IPS-18c (cell line): ENCODE data around the gene FNBP1.

Experiments
- H3K4me3 ChIP-seq: 2 replicates; pipeline ENCODE4 v1.7.0; 2013; ENCODE audit warnings: low read depth, mild to moderate bottlenecking, low read length, moderate library complexity; ENCODE audit not compliant: insufficient read depth
- H3K9me3 ChIP-seq: one replicate; pipeline ENCODE4 v1.6.1; 2013; ENCODE audit warnings: mild to moderate bottlenecking, low read length, moderate library complexity; ENCODE audit not compliant: control insufficient read depth, insufficient read depth

FNBP1 gene

DNA sequence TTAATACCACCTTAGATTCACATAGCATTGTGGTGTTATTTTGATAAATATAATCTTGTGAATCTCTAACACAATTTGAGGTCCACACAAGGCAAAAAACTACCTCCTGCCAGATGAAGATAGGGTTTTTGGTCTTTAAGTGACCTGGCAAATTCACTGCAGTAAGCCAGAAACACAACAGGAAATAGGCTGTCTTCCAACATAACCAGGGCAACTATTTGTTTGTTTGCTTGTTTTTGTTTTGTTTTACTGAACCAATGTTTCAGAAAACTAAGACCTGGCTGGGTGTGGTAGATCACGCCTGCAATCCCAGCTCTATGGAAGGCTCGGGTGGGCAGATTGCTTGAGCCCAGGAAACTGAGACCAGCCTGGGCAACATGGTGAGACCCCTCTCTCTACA is 112.2 kb downstream of the FNBP1 start:
- Histone ChIP-seq H3K4me3 (no peak overlapping the region), H3K9me3 (no peaks in the 10 kb centered on the region)

DNA sequence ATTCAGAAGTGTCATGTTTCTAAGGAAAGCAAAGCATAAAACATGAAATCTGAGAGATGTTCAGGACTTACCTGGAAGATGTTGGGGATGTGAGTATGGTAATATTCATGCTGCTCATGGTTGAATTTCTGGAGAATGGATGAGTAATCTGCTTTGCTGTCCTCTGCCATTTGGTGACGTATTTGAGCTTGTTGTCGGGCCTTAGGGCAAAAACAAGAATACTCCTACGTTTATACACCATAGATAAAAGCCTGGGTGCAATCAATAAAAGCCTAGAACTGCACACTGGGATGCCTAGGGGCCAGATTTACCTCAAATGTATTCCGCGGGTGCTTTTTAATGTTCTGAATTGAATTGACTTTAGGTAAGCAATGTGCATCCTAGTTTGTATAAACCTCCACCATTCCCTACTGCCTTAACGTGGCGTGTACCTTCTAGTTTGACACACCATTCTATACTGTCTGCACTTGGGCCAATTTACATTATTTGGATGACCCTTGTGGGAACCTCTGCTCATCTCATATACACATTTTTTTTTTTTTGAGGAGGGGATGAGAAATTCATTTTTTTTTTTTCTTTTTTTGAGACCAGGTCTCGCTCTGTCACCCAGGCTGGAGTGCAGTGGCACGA is 113.4 kb downstream of the FNBP1 start:
- no peaks in the 10 kb centered on the region for H3K9me3 ChIP-seq

DNA sequence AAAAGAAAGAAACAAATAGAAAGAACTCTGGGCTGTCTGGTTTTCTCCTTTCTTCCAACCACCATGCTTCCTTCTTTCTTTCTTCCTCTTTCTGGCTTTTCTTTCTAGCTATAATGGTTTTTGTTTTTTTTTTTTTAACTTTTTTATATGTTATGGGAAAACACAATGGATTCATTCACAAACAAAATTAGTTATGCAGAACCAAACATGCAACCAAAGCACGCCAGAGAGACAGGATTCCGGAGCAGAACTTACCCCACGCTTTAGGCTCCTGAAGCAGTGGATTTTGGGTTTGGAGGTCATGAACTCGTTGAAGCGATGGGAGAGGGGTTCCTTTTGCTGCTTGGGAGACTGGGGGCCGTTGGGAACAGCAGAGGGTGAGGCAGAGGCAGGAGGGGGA is 119.4 kb downstream of the FNBP1 start:
- Histone ChIP-seq H3K4me3 (no peak overlapping the region), H3K9me3 (no peaks in the 10 kb centered on the region)

More for the DNA sequence above, 113.4 kb downstream of the FNBP1 start:
- no peak overlapping the region for H3K4me3 ChIP-seq

DNA sequence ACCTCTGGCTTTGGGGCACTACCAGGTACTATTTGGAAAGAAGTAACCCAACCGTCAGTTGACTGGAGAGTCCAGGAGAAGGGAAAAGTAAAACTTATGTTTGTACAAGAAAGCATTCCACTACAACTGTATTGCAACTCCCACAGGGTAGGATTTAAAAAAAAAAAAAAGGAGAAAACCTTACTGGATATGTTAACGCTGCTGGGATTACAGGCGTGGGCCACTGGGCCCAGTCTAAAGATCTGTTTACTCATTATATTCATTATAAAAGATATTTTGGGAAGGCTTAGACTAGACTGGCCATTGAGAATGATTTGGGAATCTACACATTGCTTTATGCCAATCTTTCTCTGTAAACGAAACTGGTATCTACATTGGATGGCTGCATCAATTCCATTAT is 121.1 kb downstream of the FNBP1 start:
- no peaks in the 10 kb centered on the region for H3K9me3 ChIP-seq
- H3K4me3 ChIP-seq: no peak overlapping the region

DNA sequence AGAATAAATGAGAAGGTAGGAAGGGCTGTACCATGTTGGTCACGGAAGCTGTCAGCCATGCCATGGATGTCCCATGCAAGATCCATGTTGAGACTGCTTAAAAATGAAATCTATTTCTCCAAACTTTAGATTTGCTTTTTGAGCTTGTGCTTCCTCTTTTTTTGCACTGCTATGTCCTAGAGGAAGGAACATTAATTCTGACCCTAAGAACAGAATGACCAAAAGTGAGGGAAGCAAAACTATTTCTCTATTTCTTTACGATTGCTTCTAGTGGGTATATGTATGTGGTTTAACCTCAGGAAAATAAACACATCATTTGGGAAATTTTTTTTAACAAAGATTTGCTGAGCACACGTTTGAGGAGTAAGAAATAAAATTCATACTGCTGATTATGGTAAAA is 123.1 kb downstream of the FNBP1 start:
- no peak overlapping the region for H3K4me3 ChIP-seq
- no peaks in the 10 kb centered on the region for H3K9me3 ChIP-seq

DNA sequence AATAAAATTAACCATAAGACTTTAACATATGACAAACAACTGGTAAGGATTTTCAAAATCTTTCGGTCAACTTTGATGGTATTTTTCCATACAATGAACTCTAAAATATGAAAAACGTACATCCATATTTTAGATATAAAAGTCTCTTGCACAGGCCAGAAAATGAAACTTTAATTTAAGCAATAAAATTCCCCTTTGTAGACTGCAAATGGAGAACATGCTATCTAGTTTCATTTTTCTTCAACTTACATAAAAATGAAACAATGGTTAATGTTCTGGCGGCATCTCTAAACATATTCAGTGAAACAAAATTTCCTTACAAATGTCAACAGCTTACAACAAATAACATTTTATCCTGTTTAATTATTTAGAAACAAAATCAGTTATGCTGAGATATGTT is 123.7 kb downstream of the FNBP1 start:
- no peak overlapping the region for H3K4me3 ChIP-seq
- H3K9me3 ChIP-seq: no peaks in the 10 kb centered on the region

DNA sequence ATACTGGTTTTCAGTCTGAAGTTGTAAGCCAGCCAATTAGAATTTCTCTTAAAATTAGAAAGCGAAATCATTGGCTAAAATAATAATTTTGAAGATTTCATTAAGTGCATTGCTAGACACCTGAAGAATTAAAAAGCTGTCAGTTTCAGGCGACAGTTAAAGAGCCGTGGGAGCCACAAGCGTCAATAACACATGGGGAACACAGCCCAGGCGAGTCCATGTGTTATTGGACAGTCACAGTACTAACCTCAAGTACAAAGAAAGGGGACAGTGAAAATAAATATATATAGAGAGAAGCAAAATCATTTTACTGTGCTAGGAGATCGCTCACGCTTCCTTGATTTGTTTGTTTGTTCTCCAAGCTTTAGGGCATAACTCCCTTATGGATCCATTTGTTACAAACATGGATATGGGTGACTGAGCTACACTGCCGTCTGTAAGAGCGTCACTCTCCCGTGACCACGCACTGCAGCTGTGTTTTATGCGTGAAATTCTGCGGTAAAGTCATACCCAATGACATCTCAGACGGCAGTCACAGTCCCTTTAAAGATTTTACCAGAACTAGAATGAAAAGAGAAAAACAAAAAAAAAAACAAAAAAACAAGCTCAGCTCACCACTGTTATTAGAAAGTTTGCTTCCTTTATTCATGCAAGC is 124.6 kb downstream of the FNBP1 start:
- no peaks in the 10 kb centered on the region for H3K9me3 ChIP-seq
- no peak overlapping the region for H3K4me3 ChIP-seq

DNA sequence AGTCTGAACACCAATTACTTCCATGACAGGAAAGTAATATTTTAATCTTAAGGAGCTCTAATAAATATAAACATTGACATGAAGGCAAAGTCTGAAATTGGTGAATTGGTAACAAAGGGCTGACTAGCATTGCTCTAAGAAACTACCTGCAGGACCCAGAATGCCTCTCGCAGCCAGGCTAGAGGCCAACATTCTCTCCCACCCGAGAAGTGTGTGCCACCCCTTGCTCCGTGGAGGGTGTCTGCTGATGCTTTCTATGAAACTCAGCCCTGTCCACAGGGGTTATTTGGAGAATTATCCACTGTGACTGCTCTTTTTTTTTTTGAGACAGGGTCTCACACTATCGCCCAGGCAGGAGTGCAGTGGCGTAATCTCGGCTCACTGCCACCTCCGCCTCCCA is 126.3 kb downstream of the FNBP1 start:
- no peaks in the 10 kb centered on the region for H3K9me3 ChIP-seq
- H3K4me3 ChIP-seq: no peak overlapping the region

DNA sequence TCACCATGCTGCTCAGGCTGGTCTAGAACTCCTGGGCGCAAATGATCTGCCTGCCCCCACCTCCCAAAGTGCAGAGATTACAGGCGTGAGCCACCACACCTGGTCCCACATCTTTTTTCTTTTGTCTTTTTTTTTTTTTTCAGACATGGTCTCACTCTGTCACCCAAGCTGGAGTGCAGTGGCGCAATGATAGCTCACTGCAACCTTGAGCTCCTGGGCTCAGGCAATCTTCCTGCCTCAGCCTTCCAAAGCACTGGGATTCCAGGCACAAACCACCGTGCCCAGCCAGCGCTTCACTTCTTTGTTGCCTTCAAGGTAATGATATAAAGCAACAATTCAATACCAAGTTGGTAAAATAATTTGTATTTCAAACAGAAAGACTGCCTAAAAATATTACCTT is 128.9 kb downstream of the FNBP1 start:
- Histone ChIP-seq H3K4me3 (no peak overlapping the region), H3K9me3 (no peaks in the 10 kb centered on the region)

DNA sequence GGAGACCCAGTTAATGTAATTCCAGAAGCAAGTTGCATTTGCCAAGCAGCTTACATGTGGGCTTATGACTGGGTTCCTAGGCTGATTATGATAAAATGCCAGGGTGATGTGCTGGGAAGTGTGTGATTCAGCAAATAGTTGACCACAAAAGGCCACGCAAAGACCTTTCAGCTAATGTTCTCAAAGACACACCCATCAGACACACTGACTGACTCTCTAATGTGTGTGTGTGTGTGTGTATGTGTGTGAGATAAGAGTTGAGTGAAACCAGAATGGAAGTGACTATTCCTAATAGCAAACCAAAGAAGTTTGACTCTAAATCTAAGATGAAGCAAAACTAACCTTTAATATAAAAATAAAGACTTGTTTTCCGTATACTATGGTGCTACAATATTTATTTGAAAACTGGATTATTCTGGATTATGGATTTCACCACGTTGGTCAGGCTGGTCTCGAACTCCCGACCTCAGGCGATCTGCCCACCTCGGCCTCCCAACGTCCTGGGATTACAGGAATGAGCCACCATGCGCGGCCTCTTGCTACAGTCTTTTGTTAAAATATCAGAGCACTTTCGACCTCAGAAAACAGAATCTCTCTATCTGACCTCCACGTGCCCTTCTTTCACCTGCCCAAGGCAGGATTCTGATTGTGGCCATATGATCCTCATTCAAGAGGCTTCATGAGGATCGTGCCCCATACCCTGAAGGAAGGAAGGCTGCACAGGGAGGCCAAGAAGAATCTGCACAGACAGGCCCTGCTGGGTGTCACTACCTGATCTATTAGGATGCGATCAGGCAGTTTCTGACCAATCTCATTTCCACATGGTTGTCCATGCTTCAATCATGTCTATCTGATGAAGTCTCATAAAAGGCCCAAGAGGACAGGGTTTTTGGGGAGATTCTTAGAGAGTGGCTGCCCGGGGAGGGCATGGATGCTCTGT is 132.1 kb downstream of the FNBP1 start:
- no peak overlapping the region for H3K4me3 ChIP-seq
- H3K9me3 ChIP-seq: no peaks in the 10 kb centered on the region

DNA sequence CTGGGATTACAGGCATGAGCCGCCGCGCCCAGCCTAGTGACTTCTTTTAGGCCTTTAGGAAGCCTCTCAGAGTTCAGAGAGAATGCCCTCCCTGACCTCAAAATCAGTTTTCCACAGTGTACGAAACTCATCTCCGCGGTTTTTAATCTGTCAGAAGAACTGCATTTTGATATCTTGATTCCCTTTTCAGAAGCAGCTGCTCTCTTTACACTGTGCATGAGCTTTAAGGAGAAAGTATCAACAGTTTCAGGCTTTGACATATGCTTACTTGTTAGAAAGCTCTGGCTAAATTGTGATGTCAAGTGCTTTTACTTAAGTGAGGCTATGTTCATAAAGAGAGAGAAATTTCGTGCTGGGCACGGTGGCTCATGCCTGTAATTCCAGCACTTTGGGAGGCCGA is 133.1 kb downstream of the FNBP1 start:
- Histone ChIP-seq H3K4me3 (no peak overlapping the region), H3K9me3 (no peaks in the 10 kb centered on the region)

DNA sequence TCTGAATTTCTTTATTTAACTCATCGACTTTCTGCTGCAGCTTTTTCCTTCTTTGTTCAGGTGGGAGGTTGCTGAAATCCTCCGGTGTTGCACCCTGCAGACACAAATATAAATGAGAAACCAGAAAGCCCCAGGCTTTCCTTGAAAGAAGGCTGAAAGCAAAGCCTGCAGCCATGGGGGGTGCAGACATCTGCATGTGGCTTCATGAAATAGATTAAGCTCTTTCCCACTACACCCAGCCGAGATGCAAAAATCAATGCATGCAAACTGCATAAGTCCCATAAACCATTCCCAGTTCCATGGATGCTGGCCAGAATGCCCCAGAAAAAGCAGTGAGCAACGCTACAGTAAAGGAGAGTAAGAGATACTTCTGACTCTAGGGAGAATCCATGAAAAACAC is 134.1 kb downstream of the FNBP1 start:
- H3K9me3 ChIP-seq: no peaks in the 10 kb centered on the region
- H3K4me3 ChIP-seq: no peak overlapping the region

DNA sequence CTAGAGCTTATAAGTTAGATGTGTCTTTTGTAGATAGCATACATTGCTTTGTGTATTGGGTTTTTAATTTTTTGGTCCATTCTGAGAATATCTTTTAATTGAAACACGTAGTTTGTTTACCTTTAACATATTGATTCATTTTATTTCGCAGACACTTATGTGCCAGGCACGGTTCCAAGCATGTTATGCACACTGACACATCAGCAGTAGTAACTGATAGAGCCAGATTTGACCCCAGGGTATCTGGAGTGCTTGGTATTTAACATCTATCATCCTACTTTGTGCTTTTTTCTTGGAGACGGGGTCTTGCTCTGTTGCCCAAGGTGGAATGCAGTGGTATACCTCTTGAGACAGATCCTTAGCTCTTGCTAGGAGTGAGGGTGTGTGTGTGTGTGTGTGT is 135.8 kb downstream of the FNBP1 start:
- Histone ChIP-seq H3K9me3 (no peaks in the 10 kb centered on the region), H3K4me3 (no peak overlapping the region)

DNA sequence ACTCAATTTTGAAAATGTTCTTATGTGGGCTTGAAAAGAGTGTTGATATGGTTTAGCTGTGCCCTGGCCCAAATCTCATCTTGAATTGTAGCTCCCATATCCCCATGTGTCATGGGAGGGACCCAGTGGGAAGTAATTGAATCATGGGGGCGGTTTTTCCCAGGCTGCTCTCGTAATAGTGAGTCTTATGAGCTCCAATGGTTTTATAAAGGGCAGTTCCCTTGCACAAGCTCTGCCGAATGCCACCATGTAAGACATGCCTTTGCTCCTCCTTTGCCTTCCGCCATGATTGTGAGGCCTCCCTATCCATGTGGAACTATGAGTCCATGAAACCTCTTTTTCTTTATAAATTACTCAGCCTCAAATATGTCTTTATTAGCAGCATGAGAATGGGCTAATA is 136.7 kb downstream of the FNBP1 start:
- Histone ChIP-seq H3K4me3 (no peak overlapping the region), H3K9me3 (no peaks in the 10 kb centered on the region)

DNA sequence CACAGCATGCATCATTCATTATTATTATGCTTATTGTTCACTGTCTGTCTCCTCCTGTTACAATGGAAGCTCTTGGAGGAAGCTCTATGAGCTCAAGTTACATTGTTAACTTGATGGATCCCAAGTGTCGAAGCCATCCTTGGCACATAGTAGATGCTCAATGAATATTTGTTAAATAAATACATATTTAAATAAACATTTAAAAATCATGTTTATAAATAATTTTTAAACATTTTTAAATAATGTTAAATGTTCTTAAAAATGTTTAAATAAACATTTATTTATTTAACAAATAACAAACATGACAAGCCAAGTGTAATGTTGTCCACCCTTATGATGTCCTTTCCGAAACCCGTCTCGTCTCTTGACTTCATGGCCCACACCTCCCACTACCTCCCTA is 138.3 kb downstream of the FNBP1 start:
- no peak overlapping the region for H3K4me3 ChIP-seq

DNA sequence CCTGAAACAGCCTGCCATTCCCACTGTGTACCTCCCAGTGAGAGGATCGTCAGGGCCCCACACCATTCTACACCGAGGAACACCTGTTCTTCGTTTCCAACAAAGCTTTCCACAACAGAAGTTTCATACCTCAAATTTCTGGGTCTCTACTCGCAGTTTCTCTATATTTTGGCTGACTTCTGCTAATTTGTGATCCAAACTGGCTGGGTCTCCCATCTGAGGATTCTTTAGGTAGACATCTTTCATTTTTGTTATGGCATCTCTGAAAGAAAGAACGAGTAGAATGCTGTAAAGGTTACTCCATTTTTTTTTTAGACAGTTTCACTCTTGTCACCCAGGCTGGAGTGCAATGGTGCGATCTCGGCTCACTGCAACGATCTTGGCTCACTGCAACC is 140.3 kb downstream of the FNBP1 start:
- H3K4me3 ChIP-seq: no peak overlapping the region
- H3K9me3 ChIP-seq: no peaks in the 10 kb centered on the region

More for the DNA sequence above, 138.3 kb downstream of the FNBP1 start:
- no peaks in the 10 kb centered on the region for H3K9me3 ChIP-seq

DNA sequence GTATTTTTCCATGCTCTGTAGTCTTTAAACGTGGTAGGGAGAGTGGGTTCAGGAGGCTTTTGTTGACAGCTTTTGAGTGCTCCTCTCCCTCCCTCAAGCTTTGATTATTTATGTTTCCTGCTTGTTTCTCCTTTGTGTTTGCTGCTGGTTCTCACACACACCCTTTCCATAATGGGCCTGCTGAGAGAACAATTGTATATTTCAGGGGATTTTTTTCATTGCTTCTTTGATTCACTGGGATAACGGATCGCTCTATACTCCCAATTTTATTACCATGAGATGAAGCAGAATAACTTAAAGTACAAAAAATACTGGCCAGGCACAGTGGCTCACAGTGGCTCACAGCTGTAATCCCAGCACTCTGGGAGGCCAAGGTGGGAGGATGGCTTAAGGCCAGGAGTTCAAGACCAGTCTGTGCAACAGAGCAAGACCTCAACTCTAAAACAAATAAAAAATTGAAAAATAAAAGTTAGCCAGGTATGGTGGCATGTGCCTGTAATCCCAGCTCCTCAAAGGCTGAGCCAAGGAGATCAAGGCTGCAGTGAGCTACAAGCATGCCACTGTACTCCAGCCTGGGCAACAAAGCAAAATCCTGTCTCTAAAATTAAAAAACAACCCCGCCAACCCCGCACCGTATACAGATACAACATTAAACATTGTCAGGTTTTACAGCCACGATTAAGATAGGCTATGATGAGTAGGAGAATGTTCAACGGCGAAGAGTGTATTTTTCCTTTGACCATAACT is 140.8 kb downstream of the FNBP1 start:
- Histone ChIP-seq H3K9me3 (no peaks in the 10 kb centered on the region), H3K4me3 (no peak overlapping the region)
